Activated CD4-positive, alpha-beta T cell treated with anti-CD3 and anti-CD28 coated beads, Interleukin-2, amount 50 U/mL, for 4 hours (primary cell): Measurements from ENCODE around the gene HPS1.

ENCODE experiments used
- DNase-seq, 2 experiments: peaks; one replicate each; pipeline ENCODE4 v3.0.0-alpha.2; 2020

Gene HPS1

DNA sequence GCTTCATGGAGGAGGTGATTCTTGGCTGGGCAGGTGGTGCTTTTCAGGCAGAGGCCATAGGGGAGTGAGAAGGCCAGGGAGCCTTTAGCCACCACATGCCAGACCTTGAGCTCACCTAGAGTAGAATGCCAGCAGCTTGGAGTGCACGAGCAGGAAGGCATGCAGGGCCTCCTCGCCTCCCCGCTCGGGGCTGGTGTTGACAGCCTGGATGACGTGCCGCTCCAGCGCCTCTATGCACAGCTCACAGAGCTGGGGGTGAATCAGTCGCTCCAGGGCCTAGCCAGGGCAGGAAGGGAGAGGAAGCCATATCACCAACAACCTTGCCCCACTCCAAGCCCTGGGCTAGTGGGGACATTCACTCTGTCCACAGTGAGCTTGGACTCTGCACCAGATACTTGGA, 15.7 kb downstream of the HPS1 start:
- no peak for DNase-seq

DNA sequence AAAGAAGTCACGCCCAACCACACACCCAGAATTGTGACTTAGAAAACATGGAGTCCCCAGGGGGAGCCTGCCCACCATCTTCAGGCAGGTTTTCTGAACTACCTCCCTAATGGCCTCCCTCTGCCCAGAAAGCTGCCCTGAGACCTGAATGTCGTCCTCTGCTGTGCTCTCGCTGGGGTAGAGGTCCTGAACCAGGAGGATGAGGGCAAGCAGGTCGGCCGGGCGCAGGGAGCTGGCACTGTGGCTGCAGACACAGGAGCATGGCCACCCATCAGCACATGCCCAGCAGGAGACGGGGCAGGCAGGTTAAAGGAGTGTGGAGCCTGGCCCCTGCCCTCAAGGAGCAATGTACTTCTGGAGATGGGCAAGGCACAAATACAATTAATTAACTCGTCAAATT, 16.3 kb downstream of the HPS1 start:
- DNase-seq = no peak

DNA sequence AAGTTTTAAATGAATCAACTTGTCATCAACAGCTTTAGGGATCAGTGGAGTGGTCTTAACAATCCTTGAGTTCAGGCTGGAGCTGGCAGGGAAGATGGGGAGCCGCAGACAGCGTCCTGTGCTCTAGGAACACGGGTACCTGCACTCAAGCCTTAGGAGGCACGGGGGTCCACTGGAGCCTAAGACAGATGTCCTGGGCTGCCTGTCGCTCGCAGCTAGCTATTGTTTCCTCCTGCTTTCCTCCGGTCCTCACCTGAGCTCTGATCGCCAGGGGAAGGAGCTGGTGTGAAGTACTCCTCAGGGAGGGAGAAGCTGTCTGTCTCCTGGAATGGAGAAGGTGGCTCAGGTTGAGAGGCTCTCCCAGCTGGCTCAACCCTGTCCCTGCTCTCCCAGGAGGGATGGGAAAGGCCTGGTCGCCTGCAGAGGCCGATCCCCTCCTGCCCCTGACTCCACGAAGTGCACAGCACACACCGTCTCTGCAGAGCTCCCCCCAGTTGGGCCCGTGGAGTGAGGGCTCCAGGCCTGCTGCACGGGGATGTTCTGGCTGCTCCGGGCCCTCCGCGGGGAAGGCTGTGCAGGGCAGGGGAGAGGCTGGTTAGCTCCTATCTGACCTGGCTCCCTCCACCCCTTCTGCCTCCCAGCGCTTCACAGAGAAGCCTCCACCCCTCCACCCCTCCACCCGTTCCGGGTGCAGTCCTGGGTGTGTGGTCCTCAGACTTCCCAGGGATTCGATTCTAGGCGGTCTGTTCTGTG, 17.2 kb downstream of the HPS1 start:
- no peak for DNase-seq

DNA sequence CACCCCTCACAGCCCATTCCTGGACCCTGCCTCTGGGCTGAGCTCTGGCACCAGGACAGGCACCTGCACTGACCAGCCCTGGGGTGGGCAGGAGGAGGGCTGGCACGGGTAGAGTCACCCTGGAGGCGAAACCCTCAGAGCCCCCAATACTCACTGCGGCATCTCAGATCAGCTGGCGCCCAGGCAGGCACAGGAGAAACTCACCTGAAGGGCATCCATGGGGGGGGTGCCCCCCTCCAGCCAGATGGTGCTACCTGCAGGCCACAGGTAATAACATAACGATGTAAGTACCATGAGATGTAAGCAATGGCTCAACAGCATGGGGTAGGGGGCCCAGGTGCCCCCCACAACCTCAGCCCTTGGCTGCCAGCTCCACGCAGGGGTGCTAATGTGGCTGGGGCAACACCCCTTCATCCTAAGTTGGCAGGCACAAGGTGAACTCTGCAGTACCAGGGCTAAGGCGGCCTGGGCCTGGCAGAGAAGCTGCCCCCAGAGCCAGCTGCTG, 19.7 kb downstream of the HPS1 start:
- DNase-seq = no peak

DNA sequence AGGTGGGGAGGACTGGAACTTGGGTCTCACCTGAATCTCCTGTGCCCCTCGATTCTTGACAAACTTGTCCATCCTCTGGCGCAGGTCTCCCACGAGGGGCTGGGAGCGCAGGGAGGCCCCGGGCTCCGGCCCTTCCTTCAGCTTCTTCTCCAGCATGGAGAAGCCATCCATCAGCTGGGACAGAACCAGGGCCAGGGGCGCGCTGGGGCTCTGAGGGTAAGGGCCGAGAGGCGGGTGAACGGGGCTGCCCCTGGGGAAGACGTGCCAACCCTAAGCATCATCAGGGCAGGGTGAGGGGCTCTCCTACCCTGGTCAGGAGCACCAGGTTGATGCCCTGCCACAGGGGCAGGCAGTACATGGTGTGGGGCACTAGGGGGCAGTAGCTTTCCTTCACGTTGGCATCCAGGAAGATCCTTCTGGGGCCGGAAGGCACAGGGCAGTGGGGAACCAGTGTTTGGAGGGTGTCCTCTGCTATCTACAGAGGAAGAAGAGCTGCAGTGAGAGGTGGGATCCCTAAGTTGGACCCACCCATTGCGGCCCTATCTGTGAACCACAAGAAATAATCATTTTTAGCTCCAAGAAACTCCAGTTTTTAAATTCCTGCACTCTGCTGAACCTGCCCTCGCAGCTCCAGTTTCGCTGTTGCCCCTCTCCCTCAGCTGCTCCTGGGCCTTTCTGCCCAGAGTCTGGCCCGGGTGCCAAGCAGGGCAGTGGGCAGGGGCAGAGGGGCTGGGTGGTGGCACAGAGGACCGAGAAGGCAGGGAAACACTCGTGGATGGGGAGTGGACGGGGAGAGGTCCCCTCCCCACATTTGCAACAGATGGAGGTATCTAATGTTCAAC, 21.0 kb downstream of the HPS1 start:
- peak; percentile 13 to 42 for DNase-seq

DNA sequence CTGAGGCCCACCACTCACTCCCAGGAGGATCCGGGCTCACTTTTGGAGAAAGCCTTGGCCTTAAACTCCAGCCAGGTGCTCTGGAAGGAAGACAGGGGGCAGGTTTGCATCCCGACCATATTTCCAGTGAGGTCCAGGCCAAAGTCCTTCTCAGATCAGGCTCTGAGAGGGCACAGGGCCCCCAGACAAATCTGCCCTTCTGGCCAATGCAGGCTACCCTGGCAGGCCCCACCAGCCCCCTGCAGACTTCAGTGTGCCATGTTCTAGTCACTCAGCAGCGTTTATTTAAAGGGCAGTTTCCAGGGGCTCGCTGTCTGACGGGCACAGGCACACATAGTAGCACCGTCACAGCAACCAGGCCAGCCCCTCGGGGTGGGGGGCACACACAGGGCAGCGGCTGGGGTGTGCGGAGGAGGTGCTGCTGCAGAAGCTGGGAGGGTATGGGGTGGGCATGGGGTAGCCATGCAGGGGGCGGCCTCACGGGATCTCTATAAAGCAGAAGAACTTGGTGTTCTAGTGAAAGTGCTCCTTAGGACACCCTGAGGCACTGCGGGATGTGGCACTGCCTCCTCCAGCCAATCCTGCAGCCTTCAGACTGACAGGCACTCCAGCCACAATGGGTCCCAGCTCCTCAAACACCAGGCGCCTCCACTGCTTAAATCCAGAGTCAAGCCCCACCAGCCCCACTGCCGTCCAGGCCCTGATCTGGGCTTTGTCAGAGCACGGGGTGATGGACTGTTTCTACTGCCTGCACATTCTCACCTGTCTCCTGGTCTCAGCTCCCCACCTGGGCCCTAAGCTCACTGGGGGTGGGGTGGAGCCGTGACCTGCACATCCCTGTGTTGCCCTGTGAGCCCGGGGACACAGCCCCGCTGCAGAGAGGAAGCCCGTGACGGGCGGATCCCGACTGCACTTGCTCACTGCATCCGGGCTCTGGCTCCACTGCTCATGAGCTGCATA, 22.2 kb downstream of the HPS1 start:
- no peak for DNase-seq

DNA sequence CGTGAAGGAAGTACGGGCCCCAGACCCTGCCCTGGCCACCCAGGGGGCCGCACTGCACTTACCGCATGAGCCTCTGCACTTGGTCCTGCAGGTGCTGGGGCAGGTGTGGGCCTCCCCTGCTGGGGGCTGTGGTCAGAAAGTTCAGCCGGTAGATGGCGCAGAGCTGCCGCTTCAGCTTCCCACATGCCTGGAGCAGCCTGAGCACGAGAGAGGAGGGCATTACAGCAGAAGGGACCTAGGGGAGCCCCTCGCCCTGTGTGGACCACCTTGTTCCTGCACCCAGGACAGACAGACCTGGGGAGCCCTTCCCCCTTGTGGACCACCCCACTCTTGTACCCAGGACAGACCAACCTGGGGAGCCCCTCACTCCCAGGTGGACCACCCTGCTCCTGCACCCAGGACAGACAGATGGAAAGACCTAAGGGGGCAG, 23.0 kb downstream of the HPS1 start:
- DNase-seq = no peak

DNA sequence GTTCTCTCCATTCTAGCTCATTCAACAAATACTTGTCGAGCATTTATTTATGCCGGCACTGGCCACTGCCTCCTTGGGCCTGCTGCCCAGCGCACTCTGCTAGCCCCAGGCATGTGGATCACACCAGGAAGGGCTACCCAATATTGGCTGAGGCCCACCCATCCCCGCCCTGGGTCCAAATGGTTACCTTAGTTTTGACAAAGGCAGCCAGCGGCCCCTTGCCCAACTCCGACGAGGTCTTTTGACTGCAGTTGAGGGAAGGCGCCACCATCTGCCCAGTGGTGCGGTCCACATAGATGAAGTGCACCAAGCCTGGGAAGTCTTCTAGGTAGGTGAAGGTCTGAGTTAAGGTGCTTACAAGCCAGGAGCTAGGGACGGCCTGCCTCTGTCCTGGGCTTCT, 24.6 kb downstream of the HPS1 start:
- DNase-seq = no peak

DNA sequence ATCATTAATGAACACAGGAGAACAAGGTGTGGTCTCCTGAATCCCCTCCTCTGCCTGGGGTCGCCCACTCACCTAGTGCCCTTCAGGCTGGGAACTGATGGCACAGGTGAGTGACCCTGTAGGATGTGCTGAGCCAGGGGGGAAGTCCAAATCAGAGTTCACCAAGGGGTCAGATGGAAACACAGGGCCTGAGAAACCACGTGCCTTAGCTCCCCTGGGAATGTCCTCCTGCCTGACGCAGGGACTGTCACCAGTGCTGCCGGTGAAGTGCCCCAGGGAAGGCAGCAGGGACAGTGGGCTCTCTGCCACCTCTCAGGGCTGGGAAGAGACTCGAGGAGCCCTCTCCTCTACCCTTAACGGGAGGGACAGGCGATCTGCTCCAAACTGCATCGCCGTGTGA, 25.9 kb downstream of the HPS1 start:
- DNase-seq = no peak

DNA sequence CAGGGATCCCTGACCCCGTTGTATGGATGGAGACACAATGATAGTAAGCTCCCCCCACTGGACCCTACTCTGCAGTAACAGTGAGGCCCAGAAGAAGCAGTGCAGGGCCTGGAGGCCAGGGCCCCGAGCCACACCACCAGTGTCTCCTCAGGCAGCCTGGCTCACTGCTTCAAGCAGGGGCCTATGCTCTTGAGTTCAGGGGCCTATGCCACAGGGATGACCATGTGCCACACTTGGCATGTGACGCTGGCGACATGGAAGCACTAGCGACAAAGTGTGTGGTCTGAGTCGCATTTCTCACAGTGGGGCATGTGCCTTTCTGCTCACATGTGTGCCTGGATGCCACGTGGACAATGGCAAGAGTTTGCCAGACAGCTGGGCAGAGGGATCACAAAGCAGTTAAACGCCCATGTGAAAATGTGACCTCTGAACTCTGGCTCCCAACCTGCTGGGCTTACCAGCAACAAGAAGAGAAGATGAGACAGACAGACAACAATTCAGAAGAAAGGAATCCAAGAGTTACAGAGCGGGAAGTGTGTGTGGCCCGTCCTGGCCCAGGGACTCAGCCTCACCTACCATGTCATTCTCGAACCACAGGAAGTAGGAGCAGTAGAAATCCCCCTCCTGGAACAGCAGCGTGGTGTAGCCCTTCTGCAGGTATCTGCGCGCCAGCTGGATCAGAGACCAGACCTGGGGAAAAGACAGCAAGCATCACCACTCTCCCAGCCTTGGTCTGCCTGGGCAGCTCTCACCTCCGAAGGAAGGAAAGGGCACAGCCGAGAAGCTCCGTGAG, 27.1 kb downstream of the HPS1 start:
- DNase-seq = no peak

DNA sequence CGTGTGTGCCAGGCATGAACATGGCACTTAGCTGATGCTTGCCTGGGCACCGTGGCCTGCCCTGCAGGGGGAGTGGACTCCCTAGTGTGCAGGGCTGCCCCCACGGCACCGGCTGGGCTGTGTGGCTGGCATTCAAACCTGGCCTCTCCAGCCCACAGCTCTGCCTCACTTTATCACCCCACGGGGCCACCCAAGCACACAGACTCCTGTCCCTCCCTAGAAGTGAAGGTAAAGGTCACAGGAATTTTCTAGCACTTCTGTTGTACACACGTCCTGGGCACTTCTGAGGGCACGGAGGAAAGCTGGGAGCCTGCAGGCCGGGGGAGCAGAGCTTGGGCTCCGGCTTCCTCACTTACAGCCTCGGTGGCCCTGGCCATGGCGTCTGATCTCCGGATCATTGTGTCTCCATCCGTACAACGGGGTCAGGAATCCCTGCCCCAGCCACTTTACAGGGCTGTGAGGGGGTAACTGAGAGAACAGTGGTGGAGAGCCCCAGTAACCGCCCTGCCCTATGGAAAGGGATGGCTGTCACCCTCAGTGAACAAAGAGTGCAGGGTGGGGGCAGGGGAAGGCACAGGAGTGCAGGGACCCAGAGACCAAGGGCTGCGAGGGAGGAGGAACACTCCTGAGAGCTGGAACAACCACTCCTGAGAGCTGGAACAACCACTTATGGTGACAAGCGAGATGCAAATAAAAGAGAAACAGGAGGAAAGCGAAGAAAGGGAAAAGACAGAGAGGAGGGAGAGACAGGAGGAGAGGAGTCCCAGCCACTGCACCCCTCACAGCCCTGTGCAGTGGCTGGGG, 27.9 kb downstream of the HPS1 start:
- DNase-seq = no peak

DNA sequence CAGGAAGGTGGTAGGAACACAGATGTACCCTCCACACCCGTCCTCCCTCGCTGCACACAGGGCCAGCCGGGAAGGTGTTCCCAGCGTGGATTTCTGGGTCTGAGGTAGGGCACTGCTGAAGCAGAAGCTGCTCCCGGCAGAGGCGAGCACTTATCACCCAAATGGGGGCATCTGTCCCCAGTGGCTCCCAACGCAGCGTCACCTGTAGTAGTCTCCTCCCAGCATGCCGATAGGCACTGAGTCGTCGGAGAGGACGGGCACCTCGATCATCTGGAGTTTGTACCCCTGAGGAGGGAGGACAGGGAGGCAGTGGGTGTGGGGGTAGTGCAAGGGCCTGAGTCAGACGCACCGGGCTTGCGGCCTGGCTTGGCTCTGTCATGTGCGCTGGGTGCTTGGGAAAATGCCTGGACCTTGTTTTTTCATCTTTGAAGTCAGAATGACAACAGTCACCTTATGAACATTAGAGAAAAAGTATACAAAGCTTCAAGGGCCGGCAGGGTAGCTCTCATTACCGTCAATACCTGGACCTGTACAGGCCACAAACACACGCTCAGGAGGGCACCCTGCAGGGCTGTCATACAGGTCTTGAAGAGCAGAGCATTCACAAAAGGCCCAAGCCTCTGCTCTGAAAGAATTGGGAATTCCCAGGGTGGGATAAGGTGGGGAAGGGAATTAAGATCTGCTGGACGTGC, 28.6 kb downstream of the HPS1 start:
- no peak for DNase-seq

DNA sequence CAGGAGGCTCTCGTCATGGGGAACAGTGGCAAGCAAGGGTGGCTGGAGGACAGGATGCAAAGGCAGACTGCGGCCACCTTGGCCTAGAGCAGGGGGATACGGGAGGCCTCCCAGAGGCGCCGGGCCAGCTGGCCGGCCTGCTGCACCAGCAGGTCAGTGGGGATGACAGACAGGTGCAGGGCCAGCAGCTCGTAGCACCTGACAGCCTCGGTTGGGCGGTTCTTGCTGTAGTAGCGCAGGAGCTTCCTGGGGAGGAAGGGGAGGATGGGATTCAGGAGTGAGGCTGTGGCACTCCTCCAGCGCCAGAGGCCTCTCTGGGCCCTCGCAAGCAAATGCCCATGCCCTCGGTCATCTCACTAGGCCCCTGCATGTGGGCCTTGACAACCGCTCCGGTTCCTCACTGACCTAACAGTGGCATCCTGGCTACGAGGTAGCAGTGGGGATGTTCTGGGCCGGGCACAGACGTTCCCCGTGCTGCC, 29.2 kb downstream of the HPS1 start:
- no peak for DNase-seq

DNA sequence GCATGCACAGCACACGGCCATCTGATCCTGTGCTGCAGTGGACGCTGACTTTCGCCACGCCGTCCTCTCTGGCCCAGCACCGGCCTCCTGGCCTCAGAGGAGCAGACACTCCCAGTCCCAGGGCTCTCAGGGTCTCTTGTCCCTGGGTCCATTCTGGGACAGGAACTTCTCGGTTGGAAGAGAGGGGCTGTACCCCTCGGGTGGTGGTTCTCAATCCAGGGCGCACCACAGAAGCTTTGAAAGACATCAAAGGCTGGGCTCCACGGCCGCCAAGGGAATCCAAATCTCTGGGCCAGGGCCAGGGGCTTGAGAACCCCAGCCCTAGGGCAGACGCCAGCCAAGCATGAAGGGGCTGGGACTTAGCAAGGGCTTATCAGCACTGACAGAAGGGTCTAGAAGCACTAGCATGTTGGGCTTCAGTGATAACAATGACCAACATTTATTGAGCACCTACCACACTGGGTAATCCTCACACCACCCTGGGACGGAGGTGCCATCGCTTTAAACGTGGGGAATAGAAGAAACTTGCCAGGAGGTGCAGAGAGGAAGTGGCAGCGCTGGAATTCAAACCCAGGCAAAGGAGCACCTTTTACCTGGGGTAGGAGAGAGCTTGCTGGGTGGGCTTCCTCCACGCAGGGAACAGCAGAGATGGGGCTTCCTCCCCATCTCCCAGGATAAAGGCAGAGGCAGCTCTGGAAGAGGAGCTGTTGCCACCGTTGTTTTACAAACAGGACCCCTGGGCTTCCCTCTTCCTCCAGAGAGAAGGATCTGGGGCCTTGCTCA, 29.9 kb downstream of the HPS1 start:
- no peak for DNase-seq

DNA sequence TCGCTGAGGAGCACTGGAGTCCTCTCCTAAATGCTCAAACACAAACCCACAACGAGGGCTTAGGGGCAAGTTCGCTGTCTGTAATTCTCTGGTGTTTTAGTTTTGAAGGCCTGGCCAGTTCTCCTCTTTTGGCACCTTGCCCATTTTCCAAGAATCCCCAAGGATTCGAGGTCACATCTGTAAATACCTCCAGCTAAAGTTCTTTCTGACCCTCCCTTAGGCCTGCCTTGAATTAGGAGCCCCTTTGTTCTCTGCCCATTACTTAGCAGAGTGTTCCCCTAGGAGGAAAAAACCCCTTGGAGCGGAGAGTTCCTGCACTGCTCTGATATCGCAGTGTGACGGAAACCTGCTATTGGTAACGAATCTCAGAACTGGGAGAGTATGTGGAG, 31.0 kb downstream of the HPS1 start:
- no peak for DNase-seq

DNA sequence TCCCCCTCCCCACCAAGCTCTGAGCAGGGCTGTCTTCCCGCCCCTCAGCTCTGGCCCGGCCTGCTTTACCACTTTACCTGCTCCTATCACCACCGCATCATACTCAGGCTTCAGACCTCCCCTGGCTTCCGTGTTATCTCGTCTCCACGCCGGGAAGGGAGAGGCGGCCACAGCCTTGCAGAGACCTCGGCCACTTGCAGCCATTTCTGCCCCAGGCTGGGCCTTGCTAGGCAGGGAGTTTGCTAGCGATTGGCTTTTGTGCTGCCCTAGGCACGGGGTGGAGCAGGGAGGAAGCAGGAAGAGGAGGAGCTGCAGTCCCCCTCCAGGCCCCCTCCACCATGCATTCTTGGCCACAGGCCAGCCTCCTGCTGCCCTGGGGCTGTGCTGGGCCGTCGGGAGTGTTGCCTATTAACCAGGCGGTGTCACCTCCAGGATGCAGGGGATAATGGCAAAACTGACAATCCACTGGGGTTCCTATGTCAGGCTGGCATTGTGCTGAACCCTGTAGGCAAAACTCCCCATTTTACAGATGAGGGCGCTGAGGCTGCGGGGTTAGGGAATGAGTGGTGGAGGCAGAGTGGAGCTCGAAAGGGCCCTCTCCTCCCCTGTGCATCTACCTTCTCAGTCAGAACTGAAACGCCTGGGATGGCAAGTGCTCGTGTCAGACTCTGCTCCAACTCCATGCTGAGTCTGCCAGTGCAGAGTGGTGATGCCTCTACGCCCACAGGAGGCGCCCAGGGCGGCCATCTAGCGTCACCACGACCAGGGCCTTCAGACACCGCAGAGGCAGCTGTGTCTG, 31.6 kb downstream of the HPS1 start, which contains the start of gene PYROXD2:
TSS of gene PYROXD2 (minus strand) at position 251 of the 799 bp plus-strand sequence. CDS start at position 204, 47 bp downstream.
- DNase-seq = peak; percentile 7 to 13

DNA sequence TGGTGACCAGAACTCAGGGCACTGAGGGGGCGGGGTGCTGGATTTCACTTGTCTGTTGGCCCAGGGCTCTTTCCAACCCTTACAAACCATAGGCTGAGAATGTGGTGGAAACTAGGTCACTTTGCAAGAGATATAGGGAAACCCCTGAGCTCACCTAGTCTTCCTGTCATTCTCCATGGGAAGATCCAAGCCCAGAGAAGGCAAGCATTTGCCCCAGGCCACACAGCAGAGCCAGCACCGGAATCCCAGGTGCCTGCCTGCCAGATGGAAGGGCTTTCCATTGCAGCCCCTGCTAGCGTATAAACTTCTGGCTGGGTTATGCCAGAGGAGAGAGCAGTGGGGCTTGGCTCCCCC, 32.2 kb downstream of the HPS1 start:
- DNase-seq = no peak

DNA sequence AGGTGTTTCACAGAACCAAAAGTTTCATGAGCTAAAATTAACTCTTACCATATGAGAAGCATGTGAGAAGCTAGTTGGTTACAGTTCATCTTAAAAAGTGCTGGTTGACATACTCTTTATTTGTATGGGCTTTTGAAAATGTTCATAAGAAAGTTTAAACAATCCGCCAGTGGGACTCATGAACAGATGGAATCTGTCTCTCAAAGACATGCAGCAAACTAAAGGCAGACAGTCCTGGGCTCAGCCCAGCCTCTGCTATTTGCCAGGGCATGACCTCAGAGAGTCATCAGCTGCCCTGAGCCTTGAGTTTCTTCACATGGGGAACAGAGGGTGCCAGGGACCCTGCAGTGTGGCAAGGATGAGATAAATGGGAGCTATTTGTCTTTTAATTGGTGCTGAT, 35.0 kb downstream of the HPS1 start:
- no peak for DNase-seq

DNA sequence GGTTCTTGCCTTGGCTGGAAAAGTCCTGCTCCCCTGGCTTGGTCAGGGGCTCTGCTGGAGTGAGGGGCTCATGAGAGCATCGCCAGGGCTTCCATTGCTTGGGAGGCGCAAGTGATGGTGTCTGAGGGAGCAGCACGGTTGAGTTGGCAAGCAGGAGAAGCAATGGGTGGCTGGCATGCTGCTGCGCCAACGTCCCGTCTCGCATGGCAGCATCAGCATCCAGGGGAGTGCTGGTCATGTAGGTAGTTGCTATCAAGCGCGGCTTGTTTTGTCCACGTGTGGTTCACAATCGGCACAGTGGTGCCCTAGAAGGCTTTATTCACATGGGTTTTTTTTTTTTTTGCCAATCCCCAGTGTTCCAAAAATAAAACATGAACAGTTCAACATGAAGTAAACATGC, 35.6 kb downstream of the HPS1 start:
- DNase-seq = no peak
